ENCODE measurements around the gene SLAMF6.

- TF ChIP-seq CTCF (IDR thresholded peaks at IDR 0.05) = no peak
- TF ChIP-seq POLR2A (IDR thresholded peaks at IDR 0.05) = no peak
Observed at GRCh38 chr1:160537714-160538665, 14.9 kb upstream of the SLAMF6 start.
